CD4-positive, alpha-beta T cell treated with Interleukin-15 for 1 hour (primary cell): ENCODE measurements around the gene SMIM20.
A peak's percentile ranks its signal among the peaks of the same experiment; 100 is the strongest.
"Not testable (repeated sequence)": the region's sequence is repeated elsewhere in the genome, so short reads cannot be mapped to it uniquely, and the experiment has no call there.

ENCODE experiments used
- DNase-seq: peaks from one replicate; pipeline ENCODE4 v3.0.0-alpha.2; 2020

Gene SMIM20

DNA sequence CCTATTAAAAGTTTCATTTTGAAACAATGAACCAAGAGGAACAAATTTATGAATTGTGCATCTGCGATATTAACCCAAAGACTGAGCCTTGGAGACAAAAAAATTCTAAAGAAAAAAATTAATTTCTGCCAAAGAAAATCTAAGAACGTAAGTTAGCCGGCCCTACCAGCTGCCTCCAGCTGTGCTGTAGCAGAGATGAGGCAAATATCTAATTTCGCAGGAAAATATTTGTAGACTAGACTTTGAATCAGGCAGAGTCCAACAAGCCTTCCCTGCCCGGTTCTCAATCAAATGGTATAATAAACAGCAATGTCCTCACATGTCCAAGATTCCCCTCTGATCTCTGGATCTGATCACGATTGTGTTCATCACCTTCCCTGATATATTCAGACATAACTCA is 21.2 kb upstream of the SMIM20 start:
- no peak for DNase-seq

DNA sequence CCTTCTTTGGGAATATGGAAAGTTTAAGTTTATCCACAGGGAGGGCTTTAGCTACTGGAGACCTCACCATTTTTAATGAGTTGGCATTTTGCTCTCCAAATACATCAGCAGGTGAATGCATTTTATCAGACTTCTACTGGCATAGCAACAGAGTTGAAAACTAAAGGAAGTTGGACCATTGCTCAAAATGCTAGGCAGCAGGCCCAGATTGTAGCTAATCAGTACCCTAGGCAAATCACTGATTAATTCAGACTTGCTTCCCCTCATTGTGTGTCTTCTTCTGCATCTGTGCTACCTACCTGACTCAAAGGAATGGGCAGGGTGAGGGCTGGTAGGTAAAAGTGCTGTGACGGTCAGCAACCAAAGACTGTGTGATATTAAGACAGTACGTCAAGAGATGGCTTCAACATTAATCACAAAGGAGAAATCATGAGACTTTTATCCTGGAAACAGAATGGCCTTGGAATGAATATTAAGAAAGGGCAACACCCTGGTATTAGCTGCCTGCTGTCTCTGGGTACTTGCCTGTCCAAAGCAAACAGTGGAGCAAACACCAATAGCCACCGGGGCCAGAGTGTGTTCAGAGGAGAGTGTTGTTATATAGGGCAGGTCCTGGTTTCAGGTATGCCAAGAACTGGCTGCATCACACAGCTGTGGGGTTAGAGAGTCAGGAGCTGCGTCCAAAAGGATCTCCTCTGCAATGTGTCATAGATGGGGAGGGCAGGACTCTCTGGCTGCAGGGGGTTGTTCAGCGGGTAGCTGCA is 17.1 kb upstream of the SMIM20 start:
- DNase-seq = no peak

DNA sequence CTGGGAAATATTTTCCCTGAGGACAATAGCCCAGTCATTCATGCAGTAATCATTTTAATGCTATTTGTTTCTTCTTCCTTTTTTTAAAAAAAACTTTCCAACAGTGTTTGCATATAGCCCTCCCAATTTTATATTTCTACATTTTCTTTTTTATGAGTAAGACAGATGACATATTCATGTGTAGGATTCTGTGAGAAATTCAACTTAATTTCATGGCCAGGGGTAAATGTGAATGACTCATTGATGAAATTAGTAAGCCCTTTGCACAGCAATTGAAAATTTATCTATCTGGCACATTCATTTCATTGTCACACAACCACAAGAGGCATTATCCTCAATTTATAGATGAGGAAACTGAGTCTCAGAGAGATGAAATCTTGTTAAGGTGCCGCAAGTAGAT is 13.7 kb upstream of the SMIM20 start:
- DNase-seq = no peak

DNA sequence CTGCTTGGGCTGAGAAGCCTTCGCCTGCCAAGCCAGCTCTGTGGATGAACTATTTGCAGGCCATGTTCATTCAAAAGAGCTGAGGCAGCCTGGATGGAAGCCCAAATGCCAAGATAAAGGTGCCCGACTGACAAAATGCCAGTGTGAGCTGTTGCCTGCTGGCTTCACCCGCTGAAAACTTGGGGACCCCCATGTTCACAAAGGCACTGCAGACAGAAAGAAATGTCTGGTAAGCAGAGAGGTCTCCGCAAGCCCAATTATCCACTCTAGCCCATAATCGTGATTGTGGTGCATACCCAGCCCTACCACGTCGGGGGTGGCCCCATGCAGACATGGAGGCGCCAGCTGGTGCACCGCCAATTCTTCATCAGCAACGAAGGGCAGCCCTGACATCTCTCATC is 13.0 kb upstream of the SMIM20 start:
- no peak for DNase-seq

DNA sequence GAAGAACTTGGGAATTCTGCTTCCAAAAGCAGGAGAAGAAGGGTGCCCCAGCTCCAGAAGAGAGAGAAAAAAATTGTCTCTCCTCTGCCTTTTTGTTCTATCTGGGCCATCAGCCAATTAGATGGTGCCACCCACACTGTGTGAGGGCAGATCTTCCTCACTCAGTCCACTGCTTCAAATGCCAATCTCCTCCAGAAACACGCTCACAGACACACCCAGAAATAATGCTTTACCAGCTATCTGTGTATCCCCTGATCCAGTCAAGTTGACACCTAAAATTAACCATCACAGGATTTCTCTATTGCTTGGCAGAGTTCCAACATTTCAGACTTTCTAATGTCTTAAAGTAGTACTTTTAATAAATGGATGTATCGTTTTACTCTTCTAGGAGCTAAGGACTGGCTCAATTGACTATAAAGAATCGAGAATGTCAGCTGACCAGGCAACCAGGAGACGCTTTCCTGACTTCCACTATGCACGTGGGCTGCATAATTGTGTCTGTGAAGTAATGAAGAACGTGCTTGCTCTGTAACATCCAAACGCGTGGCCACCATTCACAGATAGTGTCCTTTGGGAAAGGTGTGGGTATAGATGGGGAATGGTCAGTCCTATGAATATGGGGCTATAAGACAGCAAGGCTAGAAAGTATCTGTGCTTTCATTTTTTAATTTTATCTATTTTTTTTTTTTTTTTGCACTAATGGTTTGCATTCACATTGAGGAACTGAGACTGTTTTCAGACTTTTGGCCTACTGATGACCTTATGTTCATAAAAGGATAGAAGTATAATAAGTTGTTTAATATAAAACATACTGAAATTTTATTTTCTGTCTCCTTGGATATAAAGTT is 9.9 kb upstream of the SMIM20 start:
- DNase-seq = no peak

DNA sequence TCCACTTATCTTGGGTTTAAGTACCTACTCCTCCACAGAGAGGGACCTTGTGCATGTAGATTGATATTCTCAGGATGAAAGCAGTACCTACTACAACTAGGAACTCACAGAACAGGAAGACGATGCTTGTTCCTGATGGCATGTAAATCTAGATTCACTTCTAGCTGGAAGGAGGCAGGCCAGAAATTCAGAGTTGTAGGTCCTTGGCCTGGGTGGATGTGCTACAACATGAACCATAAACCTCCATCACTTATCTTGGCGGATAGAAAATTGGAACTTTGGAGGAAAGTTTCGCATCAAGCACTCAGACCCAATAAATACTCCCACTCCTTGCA is 9.3 kb upstream of the SMIM20 start:
- DNase-seq = no peak

DNA sequence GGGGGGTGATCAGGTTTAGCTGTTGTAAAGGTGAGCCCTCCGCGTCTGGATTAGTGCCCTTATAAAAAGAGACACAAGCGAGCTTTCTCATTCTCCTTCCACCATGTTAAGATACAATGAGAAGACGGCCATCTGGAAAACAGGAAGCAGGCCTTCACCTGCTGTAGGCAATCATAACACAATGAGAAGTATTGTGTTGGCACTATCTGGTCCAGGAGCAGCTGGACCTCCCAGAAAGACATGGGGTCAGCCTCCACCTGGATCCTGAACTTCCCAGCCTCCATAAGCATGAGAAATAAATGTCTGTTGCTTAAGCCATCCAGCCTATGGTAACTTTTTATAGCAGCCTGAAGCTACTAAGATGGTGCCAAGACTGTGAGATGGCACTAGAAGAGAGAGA is 8.6 kb upstream of the SMIM20 start:
- no peak for DNase-seq

DNA sequence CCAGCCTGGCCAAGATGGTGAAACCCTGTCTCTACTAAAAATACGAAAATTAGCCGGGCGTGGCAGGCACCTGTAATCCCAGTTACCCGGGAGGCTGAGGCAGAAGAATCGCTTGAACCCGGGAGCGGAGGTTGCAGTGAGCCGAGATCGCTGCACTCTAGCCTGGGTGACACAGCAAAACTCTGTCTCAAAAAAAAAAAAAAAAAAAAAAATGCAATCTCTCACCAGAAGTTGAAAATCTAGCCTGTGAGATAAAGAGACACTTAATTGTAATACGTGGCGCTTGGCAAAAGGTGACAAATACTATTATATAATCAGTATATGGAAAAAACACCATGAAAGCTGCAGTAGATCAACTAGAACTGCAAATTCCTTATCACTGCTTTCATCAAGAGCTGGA is 7.9 kb upstream of the SMIM20 start:
- not testable (repeated sequence) for DNase-seq

DNA sequence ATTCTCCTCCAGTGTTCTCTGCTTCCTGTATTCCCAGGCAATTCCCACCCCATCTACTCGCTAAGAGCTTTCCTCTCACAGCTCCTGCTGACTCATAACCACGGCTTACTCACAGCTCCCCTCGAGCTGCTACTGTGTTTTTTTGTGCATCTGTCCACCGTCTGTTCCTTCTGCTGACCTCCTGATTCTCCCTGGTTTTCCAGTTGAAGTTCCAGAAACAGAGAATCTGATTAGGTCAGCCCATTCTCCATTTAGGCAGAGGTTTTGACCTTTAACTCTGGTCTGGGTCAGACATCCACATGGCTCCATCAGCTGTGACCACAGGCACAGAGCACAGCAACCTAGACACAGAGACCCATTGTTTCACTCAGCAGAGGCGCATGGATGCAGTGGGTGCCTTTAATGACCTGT is 5.5 kb upstream of the SMIM20 start:
- no peak for DNase-seq

DNA sequence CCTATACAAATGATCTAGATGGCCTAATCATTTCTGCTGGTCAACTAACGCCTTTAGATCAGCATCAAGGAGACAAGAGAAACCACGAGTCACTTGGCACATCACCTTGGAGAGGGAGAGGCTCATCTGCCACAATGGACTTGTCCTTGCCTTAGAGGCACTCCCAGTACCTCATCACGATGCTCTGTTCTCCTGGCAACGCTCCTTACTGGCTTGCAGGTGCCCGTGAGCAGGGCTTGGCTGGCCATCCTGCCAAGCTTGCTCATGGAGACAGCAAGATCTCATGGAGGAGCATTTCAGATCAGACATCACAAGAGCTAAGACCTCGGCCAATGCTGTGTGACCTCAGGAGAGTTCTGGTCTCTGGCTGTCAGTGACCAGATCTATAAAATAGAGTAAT is 2.7 kb upstream of the SMIM20 start:
- no peak for DNase-seq

DNA sequence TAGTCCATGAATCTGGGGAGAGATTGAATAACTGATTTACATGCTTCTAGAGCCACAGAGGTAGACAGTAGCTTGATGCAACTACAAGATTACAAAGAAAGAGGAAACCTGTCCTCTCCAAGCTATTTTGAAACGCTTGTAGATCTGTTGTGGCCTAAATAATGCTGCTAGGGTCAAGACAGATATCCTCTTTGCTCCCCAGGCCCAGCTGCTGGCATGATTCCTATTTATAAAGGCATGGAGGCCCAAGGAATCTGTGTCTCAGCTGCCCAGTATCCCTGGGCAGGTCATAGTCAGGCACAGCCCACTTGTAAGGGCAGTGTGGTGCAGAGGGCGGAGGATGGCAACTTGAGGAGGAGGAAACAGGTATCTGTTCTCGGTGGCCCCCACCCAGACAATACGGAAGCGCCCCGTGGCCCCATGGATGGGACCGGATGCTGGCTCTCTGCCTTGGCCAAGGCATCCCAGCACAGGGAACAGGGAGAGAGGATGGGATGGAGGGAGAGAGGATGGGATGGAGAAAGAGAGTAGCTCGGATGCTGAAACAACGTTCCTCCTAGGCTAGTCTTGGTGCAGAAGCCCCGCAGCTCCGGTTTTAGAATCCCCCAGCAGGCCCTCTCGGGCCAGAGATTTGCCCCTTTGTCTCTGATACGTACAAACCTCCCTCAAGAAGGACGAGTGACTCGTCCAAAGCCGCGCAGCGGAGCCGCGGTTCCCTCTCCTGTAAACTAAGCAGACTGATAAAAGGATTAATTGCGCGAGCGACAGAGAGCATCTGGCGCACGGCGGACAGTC is 767 bp upstream of the SMIM20 start:
- DNase-seq = peak; percentile 53

DNA sequence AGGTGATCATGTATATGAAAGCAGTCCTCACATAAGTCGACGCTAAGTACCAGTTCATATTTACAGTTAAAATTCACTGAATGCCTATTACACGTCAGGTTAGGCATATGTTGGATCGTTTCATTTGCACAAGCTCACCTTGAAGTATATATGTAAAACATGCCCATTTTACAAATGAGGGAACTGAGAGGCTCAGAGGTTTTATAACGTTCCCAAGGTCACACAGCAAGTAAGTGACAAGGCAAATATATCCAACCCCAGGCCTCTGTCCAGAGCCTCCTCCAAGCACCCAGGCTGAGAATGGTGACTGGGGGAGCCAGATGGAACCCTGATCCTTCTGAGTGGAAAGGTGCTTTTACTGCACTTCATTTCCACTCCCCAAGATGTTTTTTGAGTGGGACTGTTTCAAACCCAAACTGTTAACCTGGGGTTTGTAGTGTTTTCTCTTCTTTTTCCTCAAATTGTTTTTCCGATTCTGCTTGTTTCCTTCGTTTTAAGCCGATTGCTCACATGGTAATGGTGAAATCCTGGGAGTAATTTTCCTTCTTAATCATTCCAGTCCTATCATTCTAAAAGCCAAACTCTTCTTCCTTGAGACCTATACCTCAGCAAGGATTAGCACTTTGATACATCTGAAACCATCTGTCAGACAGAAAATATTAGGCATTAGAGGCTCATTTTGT is 791 bp downstream of the SMIM20 start:
- DNase-seq = no peak

DNA sequence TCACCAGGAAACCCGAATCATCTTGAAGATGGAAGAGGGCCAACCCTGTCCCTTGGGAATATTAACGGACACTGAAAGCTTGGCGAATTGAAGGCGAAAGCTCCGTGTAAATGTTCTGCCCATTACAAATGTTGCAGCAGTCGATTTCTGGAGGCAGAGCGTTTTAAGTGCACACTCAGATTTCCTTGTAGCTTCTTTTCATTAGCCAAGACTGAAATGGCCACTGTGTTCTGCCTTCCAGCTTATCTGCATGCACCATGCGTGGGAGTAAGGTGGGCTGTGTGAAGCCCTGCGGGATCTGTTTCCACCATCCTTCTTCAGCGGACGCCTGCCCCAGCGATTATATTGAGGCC is 1.3 kb downstream of the SMIM20 start:
- DNase-seq = no peak

DNA sequence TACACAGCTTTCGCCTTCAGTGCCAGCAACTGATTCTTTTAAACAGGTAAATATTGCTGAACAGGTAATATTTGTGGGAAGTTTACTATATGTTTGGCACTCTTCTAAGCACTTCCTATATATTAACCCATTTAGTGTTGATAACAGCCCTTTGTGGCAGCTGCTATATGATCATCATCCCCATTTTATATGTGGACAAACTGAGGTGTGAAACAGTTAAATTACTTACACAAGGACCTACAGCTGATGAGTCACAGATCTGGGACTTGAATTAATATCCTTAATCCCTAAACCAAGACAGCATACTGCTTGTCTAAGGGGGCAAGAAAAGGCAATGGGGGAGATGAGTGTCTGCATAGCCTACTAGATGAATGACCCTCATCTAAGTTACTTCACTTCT is 2.9 kb downstream of the SMIM20 start:
- DNase-seq = no peak

DNA sequence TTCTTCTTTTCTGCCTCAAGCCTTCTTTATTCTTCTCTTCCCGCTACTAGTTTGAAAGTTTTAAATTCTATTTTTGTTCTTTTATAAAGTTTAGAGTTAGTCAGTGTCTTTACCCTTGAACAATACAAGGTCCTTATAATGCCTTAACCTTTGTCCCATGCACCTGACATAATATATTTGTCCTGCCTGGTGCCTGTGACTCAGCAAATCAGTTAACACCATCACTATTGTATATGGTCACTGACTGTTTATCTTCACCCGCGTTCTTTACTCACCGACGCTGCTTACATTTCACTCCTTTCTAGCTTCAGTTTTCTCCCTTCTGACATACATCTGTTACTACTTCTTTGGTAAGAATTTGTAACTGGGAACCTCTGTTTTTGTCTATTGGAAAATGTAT is 5.7 kb downstream of the SMIM20 start:
- DNase-seq = no peak

DNA sequence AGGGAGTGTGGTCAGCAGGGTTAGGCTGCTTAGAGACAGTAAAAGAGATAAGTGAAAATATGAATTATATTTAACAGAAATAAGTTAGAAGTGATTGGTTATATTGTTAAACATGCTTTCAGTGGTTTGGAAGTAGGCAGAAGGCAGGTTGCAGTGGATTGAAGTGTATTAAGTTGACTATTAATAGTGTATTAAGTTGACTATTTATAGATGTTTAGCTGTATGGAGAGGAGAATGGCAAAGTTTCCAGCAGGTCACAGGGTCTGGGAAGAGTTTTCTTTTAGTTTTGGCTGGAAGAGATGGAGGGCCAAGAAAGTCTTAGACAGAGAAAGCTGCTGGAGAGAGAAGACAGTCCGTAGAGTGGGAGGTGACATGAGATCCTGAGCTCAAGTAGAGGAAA is 7.9 kb downstream of the SMIM20 start:
- no peak for DNase-seq

DNA sequence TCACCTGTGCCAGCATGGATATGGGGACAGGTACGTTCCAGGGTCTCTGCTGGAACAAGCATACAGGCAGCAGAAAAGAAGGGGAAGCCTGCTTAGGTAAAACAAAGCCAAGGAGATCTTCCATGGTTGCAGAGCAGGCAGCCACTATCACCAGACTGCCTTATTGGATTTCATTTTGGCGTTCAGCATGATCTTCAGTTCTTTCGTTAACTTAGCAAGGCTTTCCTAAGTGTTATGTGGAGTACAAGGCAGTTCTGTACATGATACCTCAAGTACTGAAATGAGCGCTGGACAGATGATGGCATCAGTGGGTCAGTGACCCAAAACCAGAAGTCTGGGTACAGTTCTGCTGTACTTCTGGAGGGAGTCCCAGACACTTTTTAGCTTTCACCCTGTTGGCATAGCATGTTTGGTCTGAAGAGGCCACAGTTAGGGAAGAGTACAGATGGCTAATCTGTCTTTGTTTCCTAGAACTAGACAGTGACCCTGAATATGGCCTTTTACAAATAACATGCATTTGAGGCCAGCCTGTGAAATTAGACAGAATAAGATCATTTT is 8.9 kb downstream of the SMIM20 start:
- DNase-seq = no peak

DNA sequence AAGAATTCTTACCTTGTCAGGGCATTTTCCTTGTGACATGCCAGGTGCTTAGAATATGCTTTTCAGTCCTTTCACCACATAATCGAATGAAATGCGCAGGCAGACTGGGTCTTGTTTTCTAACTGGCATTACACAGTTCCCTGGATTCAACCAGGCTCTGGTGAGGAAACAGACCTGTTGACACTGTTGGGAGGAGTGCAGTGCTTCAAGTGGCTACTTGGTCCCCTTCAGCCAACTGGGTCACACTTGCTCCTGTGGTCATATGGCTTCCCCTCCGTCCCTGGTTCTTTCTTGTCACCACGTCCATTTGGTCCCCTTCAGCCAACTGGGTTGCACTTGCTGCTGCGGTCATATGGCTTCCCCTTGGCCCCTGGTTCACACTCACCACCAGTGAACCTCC is 9.7 kb downstream of the SMIM20 start:
- no peak for DNase-seq

DNA sequence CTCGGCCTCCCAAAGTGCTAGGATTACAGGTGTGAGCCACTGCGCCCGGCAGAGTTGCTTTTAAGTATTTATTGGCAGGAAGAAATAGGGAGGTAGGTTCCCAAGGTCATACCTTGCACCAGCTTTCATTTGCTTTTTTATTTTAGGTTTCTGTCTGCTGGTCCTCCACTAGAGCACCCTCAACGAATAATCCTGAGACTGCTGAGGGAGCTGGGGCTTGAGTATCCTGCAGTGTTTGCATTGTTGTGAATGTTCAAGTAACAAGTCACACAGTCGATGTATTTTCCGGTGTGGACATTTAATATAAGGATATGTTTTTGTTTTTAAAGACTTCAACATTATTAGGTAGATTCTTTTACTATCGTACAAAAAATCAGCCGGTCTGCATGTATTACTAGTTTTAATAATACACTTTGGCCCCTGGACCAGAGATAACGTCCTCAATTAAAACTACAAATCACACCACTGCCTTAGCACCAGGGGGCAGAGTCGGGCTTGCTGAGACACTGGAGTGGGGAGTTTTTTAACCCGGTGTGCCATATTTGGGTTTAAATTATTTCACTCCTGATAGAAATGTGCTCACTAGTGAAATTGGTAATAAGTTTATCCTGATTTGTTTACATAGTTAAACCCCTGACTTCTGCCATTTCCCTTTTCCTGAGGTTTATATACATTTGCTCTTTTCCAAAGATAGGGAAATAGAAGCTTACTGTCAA is 11.6 kb downstream of the SMIM20 start:
- peak; percentile 23 for DNase-seq

DNA sequence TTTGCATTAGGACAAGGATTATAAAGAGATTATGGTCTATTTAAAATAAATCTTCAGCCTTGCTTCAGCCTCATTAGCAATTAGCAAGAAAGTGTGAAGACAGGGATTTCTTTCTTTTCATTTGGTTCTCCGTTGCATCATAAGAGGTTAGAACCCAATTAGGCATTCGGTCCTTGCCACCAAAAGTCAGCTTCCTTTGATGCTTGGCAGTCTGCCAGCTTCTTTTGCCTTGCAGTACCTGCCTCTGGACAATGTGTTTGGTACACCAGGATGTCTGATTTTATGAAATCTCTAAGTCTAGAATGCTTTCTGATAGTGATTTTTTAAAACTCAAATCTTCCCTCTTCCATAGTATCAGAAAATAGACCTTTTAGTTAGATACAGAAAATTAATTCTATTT is 12.4 kb downstream of the SMIM20 start:
- DNase-seq = no peak

DNA sequence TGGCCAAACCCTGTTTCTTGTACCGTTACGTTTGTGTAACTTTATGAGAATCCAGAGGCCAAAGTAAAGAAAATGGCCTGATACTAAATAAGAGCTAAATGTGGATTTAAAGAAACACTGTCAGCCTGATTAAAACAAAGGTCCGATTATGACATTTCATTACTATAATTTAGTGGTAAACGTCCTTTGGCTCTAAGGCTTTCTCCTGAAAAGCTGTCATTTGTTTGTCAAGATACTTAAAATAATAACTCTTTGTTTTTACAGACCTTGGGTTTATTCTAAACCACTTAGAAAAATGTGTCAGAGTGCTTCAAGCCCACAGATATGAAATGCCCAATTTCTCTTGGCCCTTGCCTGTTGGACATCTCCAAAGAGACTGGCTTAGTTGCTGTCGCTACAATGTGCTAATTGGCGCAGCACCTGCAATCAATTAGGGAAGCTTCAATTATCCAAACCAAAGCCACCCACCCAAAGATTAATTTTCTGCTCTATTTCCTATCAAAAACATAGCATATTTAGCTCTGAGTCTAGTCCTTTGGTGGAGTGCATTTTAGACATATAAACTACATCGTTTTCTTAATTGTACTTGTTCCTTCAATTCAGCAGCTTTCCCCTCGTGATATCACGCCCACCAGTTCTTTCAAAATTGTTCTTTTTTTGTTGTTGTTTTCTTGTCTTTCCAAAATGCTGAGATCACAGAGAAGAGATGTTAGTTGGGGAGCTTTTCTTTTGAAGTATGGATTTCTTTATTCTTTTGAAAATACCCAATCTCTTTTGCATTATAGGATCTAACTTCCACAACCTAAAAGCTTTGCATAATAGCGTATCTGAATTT is 13.6 kb downstream of the SMIM20 start:
- DNase-seq = no peak
